NOMO-1 treated with dmso at 0.1 percent for 144 hours (cell line): ENCODE results near the gene STAMBP.
"Not testable (repeated sequence)": the region's sequence is repeated elsewhere in the genome, so short reads cannot be mapped to it uniquely, and the experiment has no call there.

Experiments
- DNase-seq: peaks from one replicate; lab custom pipeline; 2025; ENCODE audit not compliant: unreplicated experiment; lab: John Stamatoyannopoulos, UW

STAMBP gene

DNA sequence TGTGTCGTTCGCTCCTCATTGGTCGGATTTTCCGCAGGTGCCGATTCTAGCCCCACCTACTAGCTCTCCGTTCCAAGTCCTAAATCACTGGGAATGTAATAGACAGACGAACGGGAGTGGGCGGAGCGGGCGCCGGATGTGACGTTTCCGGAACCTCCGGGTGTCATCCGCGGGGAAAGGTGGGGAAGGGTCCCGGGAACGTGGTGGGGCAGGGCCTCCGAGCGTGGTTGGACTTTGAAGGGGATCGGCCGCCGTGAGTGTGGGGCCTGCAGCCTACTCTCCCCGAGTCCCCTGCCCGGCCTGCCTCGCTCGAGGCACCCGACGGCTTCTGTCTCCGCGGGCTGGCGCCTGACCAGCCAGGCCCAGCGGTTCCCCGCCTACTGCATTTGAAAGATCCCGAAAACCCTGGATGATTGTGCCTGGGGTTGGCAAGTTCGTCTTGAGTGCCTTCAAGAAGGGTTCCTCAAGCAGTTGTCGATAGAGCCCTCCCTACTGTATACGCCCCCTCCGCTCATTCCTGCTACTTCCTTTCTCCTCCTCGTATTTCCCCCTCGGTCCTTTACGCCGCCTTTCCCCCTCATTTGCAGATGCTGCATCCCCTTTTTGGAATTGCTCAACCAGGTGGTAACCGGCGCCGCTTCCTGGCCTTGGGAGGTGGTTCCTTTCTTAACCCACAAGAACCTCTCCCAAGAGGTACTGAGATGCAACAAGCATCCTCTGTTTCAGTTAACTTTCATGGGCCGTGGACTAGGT, at the start of gene STAMBP:
Gene STAMBP (plus strand): TSS at position 144 of the 753 bp plus-strand sequence. CDS start 1,896 bp downstream, outside the sequence.
- DNase-seq: peak; percentile 95

DNA sequence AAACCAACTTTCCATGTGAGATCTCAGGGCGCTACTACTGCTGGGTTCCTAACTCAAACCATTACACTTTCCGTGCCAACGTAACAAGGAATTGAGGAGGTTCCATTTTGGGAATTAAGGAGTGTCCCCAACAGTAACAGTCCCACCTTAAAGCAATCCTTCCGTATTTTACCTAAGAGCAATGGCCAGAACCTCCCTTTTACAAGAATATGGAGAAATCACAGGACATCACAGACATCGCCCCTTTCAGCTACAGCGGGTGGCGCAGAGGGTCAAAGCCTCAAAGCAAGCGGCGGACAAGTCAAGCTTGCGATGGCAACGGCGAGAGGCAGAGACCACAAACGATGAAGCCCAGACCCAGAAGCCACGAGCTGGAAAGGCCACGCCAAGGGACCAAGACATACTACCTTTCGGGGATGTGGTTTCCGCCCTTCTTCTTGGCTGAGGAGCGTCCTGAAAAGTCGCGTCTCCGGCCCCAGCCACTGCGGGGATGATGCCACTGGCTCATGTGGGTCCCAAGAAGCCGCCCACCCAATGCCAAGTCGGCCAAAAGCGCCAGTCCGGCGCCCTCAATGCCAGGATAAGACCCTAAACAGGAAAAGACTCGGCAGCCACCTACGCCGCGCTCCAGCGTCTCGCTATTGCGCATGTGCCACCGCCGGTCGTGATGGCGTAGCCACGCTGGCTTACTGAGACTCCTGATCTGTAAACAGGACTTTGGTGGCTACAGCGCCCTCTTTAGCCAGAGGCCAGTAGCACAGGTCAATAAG, 49.1 kb upstream of the STAMBP start, which contains the start of gene DUSP11:
Gene DUSP11 (minus strand): TSS at position 637 of the 770 bp plus-strand sequence. CDS start 129 bp downstream, at position 508.
- DNase-seq: peak; percentile 86

DNA sequence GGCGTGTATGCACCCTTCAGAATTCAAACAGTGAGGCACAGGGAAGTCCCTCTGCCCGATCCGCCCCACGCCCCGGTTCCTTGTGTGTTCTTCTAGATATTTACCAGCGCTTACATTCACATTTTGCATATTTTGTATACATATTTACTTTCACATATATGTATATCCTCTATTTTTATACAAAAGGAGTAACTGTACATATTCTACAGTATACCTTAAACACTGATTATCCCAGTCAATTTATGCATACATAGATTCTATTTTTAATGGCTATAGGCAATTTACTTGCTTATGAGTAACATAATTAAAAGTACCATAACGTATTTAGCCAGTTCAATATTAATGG, 48.6 kb upstream of the STAMBP start:
- DNase-seq: no peak

DNA sequence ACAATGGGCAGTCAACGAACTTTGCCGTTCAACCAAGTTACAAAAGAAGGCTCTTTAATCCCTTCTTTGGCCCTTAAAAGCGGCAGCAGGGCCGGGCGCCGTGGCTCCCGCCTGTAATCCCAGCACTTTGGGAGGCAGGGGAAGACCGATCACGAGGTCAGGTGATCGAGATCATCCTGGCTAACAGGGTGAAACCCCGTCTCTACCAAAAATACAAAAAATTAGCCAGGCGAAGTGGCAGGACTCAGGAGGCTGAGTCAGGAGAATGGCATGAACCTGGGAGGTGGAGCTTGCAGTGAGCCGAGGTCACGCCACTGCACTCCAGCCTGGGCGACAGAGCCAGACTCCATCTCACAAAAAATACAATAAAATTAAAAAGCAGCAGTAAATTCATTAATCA, 45.4 kb upstream of the STAMBP start:
- DNase-seq: not testable (repeated sequence)

DNA sequence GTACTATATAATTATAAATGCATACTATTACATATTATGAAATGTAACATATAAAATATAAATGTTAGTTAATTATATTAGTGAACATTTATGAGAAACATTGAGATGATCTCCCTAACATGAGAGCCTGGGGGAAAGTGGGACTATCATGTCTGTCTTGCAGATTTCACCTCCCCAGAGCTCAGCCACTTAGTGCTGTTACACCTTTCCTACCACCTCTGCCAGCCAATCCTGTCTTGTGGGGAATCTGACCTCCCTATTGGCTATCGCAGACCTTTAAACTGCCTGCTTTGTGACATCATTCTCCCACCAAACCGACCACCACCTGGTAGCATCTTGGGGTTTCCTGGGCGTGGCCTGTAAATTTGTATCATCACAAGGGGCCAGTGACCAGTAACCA, 44.9 kb upstream of the STAMBP start, which contains the start of gene C2orf78:
Gene C2orf78 (plus strand): TSS at position 301 of the 400 bp plus-strand sequence. CDS start 127 bp downstream, outside the sequence.
- DNase-seq: not testable (repeated sequence)

DNA sequence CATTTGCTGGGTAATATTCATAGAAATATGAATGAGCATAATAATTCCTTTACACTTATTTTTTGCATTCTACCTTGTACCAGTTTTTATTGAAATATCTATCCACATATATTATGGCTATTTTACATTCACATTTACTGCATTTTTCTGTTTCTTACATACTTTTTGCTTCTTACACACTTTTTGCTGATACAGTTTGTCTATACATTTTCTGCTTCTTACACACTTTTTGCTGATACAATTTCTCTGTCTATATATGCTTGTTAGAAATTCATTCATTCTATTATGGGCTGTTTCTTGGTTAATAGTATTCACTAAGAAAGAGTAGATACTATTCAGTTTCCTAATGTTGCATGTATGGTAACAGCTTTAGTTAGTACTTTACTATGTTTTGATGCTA, 16.9 kb upstream of the STAMBP start:
- DNase-seq: no peak

DNA sequence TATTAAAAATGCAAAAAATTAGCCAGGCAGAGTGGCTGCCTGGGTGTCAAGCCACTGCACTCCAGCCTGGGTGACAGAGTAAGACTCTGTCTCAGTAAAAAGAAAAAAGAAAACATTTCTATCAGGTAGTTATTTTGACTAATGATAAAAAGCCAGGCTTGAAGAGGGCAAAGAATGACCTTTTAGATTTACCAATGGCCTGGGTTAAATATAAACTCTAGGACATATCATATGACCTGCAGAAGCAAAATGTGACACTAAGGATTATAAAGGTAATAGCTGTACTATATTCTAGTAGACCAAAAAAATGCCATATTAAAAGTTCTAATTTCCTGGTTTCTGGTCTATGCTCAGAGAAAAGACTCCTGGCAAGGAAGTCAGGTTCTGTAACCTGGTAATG, 16.1 kb upstream of the STAMBP start:
- DNase-seq: no peak

DNA sequence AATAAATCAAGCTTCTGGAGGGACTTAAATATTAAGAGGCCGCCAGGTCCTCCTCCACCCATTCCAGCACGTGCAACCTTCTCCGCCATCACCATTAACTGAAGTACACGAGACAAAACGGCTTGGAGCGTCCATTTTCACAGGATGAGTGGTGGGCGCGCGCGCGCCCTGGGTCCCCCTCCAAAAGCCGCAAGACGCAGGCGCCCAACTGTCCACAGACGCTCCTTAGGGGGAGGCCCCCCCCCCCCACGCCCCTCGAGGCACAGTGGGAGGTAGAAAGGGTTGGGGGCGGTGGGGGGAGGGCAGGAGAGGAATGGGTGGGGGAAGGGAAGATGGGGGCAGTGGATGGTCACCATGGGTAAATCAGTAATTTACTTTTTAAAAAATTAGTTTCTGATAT, 10.5 kb upstream of the STAMBP start:
- no peak for DNase-seq

DNA sequence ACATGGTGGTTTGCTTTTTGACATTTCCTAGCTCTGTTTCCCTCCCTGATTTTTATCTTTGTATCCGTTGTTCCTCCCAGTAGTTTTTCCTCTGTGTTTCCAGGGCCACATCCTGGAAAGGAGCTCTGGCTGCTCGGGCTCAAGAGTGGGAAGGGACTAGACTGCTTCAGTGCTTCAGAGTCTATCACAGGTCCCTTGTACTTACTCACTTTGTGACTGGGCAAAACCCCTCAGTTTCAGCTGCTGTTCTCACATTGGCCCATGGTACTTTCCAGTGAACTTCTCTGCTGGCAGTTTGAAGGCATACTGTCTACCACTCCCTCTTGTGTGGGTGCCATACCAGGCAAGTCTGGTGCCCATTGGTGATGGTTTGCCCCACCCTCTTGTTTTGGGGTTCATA, 7.5 kb upstream of the STAMBP start:
- DNase-seq: no peak

DNA sequence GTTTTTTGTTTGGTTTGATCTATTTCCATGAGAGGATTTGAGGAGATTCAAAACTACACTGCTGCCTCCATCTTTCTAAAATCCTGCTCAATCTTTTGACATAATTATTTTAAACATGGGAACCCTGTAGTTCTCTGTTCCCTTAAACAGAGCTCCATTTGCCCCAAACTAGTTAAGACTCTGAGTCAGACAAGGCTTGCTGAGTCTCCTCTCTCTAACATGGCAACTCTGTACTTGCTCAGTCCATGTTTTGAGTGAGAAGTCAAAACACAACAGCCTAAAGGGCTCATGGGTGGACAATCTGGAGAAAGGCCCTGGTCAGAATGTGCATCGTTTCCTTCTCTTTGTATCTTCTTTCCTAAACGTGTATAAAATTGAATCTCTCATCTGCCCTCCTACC, 7.1 kb upstream of the STAMBP start:
- DNase-seq: no peak

DNA sequence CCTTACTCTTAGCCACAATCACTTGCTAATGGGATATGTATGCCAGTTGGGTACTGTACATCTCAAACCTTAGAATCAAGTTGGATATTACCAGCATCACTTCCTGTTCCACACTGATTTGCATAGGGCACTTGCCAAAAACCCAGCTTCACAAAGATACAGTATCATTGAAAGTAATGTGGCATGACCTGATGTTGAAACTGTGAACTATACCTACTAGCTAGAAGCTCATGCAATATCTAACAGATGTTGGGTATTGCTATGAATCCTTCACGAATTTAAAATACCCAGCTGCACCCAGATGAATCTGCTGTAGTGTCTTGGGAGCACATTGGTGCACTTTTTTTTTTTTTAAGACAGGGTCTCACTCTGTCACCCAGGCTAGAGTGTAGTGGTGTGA, 6.5 kb upstream of the STAMBP start:
- no peak for DNase-seq

DNA sequence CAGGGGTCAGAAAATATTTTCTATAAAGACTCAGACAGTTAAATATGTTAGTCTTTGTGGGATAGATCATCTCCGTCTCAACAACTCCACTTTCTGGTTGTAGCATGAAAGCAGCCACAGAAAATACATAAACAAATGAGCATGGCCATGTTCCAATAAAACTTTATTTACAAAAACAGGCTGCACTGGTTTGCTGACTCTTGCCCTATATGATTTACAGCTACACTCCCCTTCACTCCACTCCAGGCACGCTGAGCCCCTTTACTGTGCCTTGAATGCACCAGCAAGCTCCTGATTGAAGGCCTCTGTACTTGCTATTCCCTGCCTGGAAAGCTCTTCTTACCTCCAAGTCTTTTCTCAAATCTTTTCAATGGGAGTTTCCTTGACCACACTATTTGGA, 5.8 kb upstream of the STAMBP start:
- DNase-seq: no peak

DNA sequence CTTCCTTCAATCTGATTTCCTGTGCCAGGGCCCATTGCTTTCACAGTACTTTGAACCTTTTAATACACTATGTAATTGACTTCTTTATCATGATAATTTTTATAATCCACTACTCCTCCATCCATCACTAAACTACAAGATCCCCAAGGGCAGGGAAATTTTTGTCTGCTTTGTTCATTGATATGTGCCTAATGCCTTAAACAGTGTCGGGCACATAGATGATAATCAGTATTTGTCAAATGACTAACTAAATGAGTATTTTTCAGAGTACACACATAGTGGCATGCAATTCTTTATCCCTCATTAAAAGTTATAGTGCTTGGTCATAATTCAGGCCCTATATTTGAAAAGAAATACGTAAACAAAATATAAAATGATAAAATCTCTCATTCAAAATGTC, 5.3 kb upstream of the STAMBP start:
- DNase-seq: no peak

DNA sequence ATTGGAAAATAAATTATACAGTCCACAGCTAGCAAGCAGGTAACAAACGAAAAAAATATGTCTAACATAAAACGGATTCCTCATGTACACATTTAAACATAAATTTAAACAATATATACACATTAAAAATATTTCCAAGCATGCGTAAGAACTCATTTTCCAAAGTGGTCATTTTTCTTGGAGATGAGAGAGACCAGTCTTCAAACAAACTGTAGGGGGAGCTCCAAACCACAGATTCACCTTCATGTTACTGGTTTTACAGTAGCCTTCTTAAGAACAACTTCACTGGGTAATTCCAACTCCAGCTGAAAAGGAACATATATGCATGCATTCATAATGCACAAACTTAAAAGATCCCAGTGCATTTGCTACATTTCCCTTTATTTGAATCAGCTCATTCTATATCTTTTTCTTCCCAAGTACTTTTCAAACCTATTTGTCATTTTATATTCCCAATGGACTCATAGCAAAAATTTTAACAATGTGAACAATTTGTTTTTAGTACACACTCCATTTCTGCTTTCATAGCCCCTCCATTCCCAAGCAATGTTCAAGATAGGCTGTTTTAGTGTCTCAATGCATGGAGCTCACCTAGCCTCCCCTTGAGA, 4.7 kb upstream of the STAMBP start:
- DNase-seq: peak; percentile 1

DNA sequence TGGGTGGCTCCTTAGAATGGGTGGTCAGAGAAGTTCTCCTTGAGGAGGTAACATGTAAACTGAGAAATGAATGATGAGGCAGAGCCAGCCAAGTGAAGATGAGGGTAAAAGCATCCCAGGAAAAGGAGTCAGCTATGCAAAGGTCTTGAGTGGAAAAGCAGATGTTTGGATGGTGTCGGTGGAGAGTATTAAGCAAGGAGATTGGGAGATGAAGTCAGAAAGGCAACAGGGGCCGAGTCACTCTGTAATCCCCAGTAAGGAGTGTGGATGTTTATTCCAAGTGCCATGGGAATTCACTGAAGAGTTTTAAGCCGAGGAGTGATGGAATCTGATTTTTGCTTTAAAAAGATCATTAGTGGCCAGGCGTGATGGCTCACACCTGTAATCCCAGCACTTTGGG, 3.4 kb upstream of the STAMBP start:
- no peak for DNase-seq

DNA sequence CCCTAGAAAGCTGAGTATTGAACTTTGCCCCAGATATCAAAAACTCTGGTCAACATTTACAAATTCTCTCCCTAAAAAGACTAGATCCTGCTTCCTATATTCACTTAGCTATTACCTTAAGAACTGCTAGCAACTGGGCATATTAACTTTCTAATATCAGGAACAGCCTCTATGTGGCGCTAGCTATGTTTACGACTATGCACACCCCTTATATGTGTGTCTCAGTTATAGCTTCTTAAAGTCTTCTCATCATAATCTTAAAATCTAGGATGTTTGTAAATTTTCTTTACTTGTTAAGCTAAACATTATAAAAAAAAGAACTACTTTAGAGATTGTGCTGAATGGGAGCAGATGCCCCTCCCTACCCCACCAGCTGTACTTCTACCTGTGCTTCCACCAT, 1.7 kb upstream of the STAMBP start:
- DNase-seq: peak; percentile 37

DNA sequence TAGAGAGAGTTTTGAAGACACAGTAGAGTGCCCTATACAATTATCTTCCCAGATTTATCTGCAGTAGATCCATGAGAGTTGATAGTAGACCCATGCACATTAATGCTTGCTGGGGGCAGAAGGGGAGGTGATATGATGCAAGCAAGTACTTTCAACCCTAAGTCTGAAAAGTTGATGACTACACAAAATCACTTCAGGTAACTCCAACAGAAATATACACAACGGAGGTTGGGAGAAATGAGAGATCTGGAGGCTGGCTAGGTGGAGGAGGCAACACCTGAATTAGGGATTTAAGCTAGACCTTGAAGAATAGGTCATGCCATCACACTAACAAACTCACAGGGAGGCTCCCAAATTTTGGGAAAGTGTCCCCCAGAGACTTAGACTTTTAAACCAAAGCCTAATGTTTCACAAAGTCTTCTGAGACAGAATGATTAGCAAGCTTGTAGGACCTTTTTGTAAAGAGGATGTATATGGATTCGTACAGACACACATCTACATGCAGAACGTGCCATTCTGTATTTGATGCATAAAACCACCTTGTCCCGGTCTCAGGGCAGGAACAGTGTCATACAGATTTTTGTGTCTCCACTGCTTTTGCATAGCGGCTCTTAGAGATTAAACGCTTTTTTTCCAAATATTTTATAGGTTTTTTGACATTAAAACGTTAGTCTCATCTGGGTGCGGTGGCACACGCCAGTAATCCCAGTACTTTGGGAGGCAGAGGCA, 937 bp upstream of the STAMBP start:
- DNase-seq: no peak

DNA sequence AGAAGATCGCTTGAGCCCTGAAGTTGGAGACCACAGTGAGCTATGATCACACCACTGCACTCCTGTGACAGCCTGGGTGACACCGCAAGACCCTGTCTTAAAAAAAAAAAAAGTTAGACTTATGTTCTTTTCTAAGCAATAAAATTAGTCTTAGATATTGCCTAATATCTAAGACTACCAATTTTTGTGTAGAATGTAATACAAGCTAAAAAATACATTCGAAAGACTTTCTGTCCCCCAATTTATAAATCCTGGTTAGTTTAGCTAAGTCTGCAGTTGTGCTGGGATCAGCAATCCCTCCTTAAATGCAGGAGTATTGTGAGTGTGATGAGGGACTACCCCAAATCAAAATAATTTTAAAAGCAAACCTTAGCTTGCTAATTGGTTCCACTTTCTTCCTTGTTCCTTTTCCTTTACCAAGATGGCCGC, 358 bp upstream of the STAMBP start:
- DNase-seq: no peak

DNA sequence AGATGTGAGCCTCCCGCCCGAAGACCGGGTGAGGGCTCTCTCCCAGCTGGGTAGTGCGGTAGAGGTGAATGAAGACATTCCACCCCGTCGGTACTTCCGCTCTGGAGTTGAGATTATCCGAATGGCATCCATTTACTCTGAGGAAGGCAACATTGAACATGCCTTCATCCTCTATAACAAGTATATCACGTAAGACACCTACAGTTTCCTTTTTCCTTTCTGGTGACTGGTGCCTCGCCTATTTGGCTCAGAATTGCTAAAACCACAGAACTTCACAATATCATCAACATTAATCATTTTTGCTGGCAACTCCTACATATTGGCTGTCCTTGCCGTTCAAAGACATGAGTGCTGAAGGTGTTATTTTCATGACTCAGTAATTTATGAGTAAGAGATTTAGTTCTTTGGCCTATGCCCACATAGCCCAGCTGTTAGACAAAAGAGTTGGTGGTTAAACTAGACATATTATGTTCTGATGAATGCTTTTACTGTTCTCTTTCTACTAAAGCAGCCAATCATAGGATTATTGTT, 2.2 kb downstream of the STAMBP start:
- DNase-seq: peak; percentile 2

DNA sequence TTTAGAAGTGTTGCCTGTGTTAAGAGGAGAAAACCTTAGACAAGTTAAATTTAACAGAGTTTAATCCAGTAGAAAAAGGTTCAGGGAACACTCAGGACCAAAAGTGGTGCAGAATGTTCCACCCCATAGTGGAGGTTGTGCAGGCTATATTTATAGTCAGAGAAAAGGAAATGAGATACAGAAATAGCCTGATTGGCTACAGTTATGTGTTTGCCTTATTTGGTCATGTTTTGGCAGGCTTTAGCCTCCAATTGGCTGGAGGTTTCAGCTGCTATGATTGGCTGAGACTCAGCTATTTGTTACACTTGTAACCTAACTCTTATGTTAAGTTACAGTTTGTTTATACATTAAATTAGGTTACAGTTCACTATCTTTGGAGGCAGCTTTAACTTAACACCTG, 4.2 kb downstream of the STAMBP start:
- DNase-seq: no peak
